Amniotic epithelial cell (primary cell): Measurements from ENCODE around the gene PPP1R16B.

ENCODE experiments used
- DNase-seq: peaks from one replicate; pipeline ENCODE4 v3.0.0-alpha.2; 2010; ENCODE audit warnings: low read depth

PPP1R16B gene

GRCh38 chr20:38896009-38896594, 90.6 kb downstream of the PPP1R16B start:
- DNase-seq = no peak

- DNase-seq = no peak
Observed at GRCh38 chr20:38897267-38897666, 91.8 kb downstream of the PPP1R16B start.

DNA sequence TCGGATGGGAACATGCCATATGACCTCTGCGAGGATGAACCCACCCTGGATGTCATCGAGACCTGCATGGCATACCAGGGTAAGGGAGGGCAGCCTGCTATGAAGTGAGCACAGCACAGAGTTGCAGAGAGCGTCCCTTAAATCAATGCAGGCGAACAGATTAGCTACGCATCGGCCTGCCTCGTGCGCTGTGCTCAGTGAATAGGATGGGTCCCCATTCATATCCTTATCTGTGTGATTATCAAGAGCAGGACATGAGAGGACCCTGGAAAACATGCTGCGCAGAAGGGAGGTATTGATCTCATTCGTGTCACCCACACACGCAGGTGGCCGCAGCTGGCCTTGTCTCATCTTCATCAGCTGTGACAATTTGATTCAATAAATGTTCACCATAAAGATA, 95.1 kb downstream of the PPP1R16B start:
- DNase-seq = no peak

DNA sequence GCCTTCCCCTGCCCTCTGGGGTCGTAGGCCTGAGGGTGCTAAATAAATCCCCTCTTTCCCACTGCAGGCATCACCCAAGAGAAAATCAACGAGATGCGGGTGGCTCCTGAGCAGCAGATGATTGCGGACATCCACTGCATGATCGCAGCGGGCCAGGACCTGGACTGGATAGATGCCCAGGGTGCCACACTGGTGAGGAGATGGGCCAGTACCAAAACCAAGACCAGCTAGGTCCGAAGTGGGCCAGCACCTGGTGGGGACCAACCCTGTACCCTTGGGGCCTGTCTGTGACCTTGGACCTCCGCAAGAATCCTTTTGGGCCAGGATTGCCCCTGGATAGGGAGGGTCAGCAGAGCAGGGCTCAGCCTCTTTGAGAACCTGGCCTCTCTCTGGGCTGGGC, 97.1 kb downstream of the PPP1R16B start:
- no peak for DNase-seq

GRCh38 chr20:38903335-38903734, 97.8 kb downstream of the PPP1R16B start:
- DNase-seq = no peak

DNA sequence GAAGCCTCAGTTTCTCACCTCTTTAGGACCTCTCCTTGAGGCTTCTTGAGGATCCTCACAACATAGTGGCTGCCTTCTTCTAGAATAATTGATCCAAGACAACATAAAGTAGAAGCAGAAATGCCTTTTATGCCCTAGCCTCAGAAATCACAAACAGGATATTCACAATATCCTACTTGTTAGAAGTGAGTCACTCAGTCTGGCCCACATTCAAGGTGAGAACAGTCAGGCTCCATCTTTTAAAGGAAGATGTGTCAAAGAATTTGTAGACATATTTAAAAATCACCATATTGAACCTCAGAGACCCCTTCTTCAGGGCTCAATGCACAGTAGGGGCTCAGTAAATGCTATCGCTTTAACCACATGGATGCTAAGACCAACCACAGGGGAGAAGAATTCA, 99.9 kb downstream of the PPP1R16B start:
- no peak for DNase-seq

- no peak for DNase-seq
Observed at GRCh38 chr20:38907918-38908677, 102.6 kb downstream of the PPP1R16B start.

- DNase-seq = no peak
Observed at GRCh38 chr20:38915355-38915754, 109.9 kb downstream of the PPP1R16B start.

DNA sequence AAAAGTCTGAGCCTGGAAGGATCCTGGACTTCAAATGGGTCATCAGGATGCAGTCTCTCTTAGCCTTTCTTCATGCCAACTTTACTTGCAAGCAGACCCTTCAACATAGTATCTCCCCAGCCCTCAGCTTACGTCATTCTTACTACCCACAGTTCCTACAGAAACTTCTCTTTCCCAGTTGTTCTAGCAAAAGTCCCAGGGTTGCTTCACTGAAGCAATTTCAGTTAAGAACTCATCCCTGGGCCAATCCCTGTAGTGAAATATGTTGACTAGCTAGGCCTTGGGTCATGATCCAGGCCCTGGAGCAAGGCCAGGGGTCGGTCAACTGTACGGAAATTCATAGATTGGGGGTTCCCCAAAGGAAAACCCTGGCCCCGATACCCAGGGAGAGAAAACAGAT, 112.2 kb downstream of the PPP1R16B start:
- DNase-seq = no peak

- DNase-seq = no peak
Observed at GRCh38 chr20:38918172-38918571, 112.7 kb downstream of the PPP1R16B start.

DNA sequence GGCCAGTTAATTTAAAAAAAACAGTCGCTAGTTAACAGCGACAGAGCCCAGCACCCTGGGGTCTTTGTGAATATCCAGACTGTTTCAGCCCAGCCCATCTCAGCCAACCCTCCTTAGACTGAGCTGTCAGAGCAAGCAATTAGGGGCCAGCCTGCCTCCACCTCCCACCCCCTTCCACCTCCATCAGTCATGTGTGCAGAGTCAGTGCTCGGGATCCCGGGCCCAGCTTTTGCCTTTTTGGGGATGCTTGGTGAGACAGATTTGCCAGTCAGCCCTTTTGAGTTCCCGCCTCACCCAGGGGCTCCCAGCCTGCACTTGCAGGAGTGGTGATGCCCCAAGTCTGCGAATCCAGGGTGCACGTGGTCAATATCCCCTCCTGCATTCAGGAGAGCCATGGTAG, 114.2 kb downstream of the PPP1R16B start:
- DNase-seq = no peak

- no peak for DNase-seq
Observed at GRCh38 chr20:38920411-38920810, 114.9 kb downstream of the PPP1R16B start.

- DNase-seq = no peak
Observed at GRCh38 chr20:38920851-38921250, 115.4 kb downstream of the PPP1R16B start.

GRCh38 chr20:38924718-38925117, 119.2 kb downstream of the PPP1R16B start:
- no peak for DNase-seq

- peak; percentile 96 for DNase-seq
Observed at GRCh38 chr20:38926142-38926933, 120.8 kb downstream of the PPP1R16B start, which contains the start of gene FAM83D. TSS of gene FAM83D (plus strand) at chr20:38926417. CDS start at chr20:38926443, 26 bp downstream.

- DNase-seq = peak; percentile 19
Observed at GRCh38 chr20:38926934-38927616, 121.6 kb downstream of the PPP1R16B start.

GRCh38 chr20:38927902-38928578, 122.5 kb downstream of the PPP1R16B start:
- DNase-seq = no peak

- DNase-seq = no peak
Observed at GRCh38 chr20:38930242-38930569, 124.7 kb downstream of the PPP1R16B start.

- no peak for DNase-seq
Observed at GRCh38 chr20:38931984-38932383, 126.5 kb downstream of the PPP1R16B start.

GRCh38 chr20:38932457-38933120, 127.1 kb downstream of the PPP1R16B start:
- peak; percentile 91 for DNase-seq

GRCh38 chr20:38934530-38934929, 129.0 kb downstream of the PPP1R16B start:
- peak; percentile 14 for DNase-seq
